Measurements from ENCODE around the gene BEST2.

BEST2 gene

GRCh38 chr19:12730064-12730463, 21.5 kb upstream of the BEST2 start:
- no peak for DNase-seq (ENCODE audit: low read depth)

- no peak for DNase-seq (ENCODE audit: low read depth)
These were observed 20.3 kb upstream of the BEST2 start for GRCh38 chr19:12731337-12731736.

DNA sequence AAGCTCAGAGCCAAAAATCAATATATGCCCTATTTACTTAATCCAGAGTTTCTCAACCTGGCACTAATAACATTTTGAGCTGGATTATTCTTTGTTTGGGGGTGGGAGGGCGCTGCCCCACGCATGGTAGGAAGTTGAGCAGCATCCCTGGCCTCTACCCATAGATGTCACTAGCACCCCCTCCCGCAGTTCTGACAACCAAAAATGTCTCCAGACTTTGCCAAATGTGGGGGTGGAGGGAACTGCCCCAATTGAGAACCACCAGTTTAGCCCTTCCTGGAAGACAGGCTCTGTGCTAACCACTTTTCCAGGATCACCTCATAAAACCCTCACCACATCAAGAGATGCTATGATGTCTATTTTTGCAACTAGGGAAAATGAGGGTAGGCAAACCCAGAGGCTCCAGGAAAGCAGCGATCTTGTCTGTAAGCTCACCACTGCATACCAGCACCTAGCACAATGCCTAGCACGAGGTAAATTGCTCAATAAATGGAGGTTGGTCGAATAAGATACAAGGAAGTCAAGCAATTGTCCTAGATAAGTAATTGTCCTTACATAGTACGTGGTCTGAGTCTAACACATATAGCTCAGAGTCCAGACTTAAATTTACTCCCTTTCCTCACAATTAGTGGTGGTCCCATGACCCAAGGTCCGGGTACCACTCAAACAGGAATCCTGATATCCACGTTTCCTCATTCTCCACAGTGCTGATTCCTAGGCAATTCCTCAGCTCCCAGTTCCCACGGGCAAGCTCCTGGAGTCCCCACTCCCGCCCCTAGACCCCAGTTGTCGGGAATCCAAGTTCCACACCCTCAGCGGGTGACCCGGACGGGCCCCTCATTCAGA, 18.0 kb upstream of the BEST2 start:
- no peak for DNase-seq (ENCODE audit: low read depth)

DNA sequence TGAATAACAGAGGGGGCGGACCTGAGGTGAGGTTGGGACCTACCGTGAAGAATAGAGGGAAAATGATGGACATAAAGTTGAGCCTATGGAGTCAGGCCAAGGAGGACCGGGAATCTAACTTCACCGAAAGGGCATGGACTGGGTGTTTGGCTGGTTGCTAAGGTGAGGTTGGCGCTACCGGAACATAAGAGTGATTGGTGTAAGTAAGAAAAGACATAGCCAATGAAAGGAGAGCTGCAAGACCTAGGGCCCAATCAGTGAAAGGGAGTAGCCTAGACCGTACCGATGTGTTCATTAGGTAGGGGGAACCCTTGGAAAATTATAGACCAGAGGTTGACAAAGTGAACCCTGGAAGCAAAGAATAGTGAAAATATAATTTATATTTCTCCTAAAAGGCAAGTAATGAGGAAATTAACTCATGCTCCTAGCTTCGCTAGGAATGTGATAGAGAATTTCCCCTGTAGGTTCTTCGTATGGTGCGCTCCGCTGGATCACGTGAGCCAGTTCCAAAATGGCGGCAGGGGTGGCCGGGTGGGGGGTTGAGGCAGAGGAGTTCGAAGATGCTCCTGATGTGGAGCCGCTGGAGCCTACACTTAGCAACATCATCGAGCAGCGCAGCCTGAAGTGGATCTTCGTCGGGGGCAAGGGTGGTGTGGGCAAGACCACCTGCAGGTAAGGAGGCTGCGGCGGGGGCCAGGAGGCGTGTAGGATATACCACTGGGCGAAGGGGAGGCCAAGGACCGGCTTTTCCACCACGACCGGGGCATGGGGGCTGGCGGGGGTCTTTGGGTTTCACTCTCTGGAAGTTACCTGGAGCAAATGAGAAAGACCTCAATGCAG, 14.4 kb upstream of the BEST2 start, which contains the start of gene GET3:
Gene GET3, plus strand, starts transcription at position 503 of the 840 bp plus-strand sequence. Its CDS starts 9 bp downstream, at position 512.
- peak; percentile 67 for DNase-seq (ENCODE audit: low read depth)

DNA sequence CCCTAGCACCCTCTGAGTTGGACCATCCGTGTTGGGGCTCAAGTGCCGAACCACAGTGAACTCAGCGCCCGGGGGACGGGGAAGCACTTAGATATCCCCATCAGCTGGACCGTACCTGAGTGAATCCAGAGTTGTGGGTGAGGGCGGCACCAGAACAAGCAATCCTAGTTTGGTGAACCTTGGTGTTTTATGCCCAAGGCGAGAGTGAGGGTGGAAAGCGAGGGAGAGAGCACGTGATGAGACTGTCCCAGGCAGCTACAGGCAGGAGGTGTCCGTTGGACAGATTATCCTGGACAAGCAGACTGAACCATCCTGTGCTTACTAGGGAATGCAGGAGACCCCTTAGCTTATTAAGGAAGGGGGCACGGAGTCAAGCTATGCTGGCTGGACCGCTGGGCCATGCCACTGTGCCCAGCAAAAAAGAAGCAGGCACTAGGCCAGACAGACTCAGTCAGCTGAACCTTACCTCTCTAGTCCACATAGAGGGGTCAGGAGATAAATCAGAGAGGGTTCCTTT, 13.7 kb upstream of the BEST2 start:
- DNase-seq (ENCODE audit: low read depth), result no peak

DNA sequence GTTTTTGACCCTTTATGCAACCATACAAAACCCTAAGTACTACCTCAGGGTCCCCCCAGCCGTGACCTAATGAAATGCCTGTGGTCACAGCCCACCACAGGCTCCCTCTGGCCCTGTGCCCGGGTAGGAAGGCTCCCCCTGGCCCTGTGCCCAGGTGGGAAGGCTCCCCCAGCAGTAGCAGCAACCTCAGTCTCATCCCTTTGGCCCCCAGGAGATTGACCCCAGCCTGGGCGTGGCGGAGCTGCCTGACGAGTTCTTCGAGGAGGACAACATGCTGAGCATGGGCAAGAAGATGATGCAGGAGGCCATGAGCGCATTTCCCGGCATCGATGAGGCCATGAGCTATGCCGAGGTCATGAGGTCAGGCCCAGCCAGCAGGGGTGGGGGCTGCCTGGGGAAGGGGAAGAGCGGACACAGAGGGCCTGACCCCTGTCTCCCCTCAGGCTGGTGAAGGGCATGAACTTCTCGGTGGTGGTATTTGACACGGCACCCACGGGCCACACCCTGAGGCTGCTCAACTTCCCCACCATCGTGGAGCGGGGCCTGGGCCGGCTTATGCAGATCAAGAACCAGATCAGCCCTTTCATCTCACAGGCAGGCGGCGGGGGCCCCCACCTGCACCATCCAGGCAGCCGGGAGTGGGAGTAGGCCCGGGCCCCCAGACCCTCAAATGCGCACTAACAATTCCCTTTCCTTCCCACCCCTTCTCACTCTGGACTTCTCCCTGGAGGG, 6.3 kb upstream of the BEST2 start:
- DNase-seq (ENCODE audit: low read depth), result no peak

- DNase-seq (ENCODE audit: low read depth), result no peak
These were observed 3.1 kb upstream of the BEST2 start for GRCh38 chr19:12748489-12748888.

DNA sequence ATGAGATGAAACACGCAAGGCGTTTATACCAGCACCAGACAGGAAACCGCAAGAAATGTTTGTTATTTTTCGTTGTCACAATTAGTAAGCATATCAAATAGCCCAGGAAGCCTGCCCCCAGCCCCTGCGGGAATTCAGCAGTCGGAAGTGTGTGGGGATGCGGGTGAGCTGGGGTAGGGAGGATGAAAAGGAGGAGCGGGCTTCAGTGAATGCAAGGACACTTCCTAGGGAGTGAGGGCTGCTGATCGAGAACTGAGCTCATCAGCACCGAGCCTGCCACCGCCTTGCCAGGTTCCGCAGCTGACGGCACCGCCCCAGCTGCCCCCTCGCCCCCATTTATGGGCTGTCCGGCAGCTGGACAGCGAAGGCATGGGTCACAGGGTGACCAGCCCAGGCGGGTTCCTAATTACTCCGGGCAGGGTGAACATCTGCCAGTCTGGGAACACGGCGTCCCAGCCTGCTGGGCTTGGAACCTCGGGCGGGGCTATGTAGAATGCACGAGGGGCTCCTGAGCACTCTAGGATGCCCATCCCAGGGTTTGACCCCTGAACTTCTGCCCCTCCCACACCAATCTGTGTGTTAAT, 1.6 kb upstream of the BEST2 start:
- DNase-seq (ENCODE audit: low read depth), result no peak

- DNase-seq (ENCODE audit: low read depth), result no peak
These were observed 740 bp upstream of the BEST2 start for GRCh38 chr19:12750851-12751250.

DNA sequence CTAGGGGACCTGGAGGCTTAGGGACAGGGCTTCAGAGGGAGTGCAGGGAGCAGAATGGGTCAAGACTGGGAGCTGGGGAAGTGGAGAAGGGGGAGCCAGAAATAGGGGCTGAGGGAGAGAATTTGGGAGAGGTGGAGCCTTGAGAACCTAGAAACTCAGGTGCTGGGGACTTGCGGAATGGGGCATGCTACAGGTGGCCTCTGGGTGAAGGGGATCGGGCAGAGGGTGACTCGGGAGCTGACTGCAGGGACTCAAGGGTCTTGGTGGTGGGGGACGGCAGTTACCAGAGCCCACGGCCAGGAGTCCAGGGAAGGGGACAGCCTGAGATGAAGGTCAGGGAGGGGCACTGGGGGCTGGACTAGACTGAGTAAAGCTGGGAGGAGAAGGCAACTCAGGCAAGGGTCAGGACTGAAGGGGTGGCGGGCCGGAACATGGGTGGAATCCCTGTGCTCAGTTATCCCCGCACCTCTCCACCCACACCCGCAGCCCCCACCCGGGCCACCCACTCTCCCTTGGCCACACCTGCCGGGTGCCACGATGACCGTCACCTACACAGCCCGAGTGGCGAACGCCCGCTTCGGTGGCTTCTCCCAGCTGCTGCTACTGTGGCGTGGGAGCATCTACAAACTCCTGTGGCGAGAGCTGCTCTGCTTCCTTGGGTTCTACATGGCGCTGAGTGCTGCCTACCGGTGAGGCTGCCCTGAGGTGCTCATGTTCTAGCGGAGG, 628 bp downstream of the BEST2 start:
- DNase-seq (ENCODE audit: low read depth), result no peak

GRCh38 chr19:12754465-12755196, 3.0 kb downstream of the BEST2 start:
- no peak for DNase-seq (ENCODE audit: low read depth)

DNA sequence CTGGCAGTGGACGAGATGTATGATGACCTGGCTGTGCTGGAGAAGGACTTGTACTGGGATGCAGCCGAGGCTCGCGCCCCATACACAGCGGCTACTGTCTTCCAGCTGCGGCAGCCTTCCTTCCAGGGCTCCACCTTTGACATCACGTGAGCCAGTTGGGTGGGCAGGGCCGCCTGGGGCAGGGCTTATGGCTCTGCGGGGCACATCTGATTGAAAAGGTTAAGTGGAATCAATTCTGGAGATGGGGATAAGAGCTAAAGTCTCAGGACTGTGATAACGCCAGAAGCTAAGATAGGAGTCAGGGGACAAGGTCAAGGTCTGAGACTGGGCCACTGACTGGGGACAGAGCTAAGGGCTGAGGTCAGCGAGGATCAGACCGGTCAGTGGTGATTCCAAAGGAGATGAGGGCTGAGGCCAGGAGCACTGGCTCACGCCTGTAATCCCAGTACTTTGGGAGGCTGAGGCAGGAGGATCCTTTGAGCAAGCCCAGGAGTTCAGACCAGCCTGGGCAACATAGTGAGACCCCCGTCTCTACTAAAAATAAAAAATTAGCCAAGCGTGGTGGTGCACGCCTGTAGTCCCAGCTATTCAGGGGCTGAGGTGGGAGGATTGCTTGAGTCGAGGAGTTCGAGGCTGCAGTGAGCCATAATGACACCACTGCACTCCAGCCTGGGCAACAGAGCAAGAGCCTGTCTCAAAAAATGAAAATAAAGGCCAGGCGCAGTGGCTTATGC, 4.7 kb downstream of the BEST2 start:
- DNase-seq (ENCODE audit: low read depth), result no peak

DNA sequence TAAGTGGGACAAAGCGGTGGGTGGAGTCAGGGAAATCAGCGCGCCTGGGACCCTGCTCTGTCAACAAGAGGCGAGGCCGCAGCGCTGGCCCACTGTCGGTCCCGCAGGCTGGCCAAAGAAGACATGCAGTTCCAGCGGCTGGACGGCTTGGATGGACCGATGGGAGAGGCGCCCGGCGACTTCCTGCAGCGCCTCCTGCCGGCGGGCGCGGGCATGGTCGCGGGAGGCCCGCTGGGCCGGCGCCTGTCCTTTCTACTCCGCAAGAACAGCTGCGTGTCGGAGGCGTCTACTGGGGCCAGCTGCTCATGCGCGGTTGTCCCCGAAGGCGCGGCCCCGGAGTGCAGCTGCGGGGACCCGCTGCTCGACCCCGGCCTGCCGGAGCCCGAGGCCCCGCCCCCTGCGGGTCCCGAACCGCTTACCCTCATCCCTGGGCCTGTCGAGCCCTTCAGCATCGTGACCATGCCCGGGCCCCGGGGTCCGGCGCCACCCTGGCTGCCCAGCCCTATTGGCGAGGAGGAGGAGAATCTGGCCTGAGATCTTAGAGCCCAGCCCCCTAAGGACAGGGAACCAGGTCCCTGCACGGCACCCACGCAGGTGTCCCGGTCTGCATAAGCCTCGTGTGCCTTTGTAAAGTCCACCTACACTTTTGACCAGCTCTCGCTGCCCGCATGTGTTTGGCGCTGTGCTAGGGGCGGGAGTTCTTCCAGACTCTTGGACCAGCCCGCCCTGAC, 6.1 kb downstream of the BEST2 start:
- DNase-seq (ENCODE audit: low read depth), result peak; percentile 19

- DNase-seq (ENCODE audit: low read depth), result no peak
These were observed 8.1 kb downstream of the BEST2 start for GRCh38 chr19:12759686-12760085.

GRCh38 chr19:12763100-12763499, 11.5 kb downstream of the BEST2 start:
- no peak for DNase-seq (ENCODE audit: low read depth)

- no peak for DNase-seq (ENCODE audit: low read depth)
These were observed 13.1 kb downstream of the BEST2 start for GRCh38 chr19:12764698-12765097.

GRCh38 chr19:12766051-12766521, 14.5 kb downstream of the BEST2 start:
- peak; percentile 57 for DNase-seq (ENCODE audit: low read depth)

DNA sequence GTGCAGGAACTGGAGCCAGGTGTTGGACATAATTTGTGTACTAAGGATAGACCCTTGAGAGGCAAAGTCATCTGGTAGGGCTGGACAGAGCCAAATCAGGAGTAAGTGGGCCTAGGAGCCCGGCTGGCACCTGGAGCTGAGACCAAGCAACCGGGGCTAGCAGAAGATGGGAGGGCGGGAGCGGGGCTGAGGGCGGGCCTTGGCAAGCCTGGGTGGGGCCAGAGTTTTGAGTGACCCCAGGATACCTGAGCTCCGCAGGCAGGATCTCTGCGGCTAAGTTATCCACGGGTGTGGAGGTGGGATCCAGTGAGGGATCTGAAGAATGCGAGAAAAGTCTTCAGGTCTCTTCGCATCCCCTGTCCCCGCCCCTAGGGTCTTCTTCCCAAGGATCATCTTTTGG, 15.6 kb downstream of the BEST2 start:
- DNase-seq (ENCODE audit: low read depth), result no peak

DNA sequence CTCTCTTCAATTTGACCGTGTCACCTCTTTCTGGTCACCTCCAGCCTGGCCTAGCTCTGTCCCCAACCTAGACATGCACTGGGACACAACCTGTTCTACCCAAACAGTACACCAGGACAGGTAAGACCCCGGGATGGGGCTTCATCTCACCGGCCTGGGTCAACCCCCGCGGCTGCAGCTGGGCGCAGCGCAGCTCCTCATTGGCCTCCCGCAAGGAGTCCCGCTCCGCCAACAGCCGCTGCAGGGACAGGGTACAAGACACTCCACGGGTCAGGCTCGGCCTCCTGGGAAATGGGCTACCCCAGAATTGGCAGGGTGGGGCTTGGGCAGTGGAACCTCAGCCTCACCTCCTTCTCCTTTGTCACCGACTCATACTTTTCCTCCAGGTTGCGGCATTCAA, 16.1 kb downstream of the BEST2 start:
- no peak for DNase-seq (ENCODE audit: low read depth)

Data from stimulated activated CD8-positive, alpha-beta memory T cell treated with anti-CD3 and anti-CD28 coated beads, Interleukin-15, amount 100 ng/mL, for 1 hour (primary cell).